Measurements from ENCODE around the gene SEMA4C. TPM values are rescaled to one million over a fixed set of nuclear protein-coding genes. Genes with fewer than 3 reads are reported as not detected.
A peak's percentile ranks its signal among the peaks of the same experiment; 100 is the strongest.

The SEMA4C gene
- total and polyA plus RNA-seq, 9 of the 15 experiments (the other 6 are each of a cell fraction or from before 2014, with no cell fraction given) = 0.32 to 59.7 (median 23.9) TPM

- 0 out of 2 replicates have a peak, but pooled peaks have one; percentile 16 for TF ChIP-seq ETV1 (tag; conservative IDR thresholded peaks at IDR 0.05; ENCODE audit: low read depth)
- no peak for TF ChIP-seq ZBED1 (IDR thresholded peaks at IDR 0.05)
- TF ChIP-seq BRD4 (IDR thresholded peaks at IDR 0.05) = no peak
- TF ChIP-seq ZNF699 (CRISPR knock-in tag; IDR thresholded peaks at IDR 0.05; ENCODE audit: insufficient replicate concordance) = no peak
- TF ChIP-seq ZNF444 (CRISPR knock-in tag; IDR thresholded peaks at IDR 0.05) = 0 out of 2 replicates have a peak, but pooled peaks have one; percentile 13
- TF ChIP-seq ZBTB9 (CRISPR knock-in tag; IDR thresholded peaks at IDR 0.05) = no peak; the same call in 1 of the 2 replicates
- TF ChIP-seq RBM25 (IDR thresholded peaks at IDR 0.05; ENCODE audit: low read depth, low read length, severe bottlenecking) = no peak
- TF ChIP-seq CTBP1 (IDR thresholded peaks at IDR 0.05; ENCODE audit: borderline replicate concordance) = peak; percentile 67; the same call in 1 of the 2 replicates
- TF ChIP-seq GABPB1 (CRISPR knock-in tag; IDR thresholded peaks at IDR 0.05) = no peak; the same call in 1 of the 2 replicates
- peak; percentile 30; the same call in 1 of the 2 replicates for TF ChIP-seq TFAP4 (CRISPR knock-in tag; IDR thresholded peaks at IDR 0.05; ENCODE audit: borderline replicate concordance)
Measured at GRCh38 chr2:96873651-96874096, 3.8 kb upstream of the SEMA4C start (continued).
